HEK293 (cell line): ENCODE results near the gene MZB1.

Experiments used
- CTCF ChIP-seq: fragments of 450-650 bp; formaldehyde crosslinking; IDR thresholded peaks from 2 replicates; pipeline ENCODE4 v1.5.1; 2016; ENCODE audit warnings: missing biosample characterization, missing genetic modification characterization
- GLIS2 ChIP-seq: fragments of 450-650 bp; formaldehyde crosslinking; IDR thresholded peaks from 2 replicates; pipeline ENCODE4 v1.5.1; 2016; ENCODE audit warnings: missing biosample characterization, missing genetic modification characterization
- ZNF133 ChIP-seq: fragments of 450-650 bp; formaldehyde crosslinking; IDR thresholded peaks from 2 replicates; pipeline ENCODE4 v1.5.1; 2016; ENCODE audit warnings: missing biosample characterization, missing genetic modification characterization
- ZNF174 ChIP-seq: fragments of 450-650 bp; formaldehyde crosslinking; IDR thresholded peaks from 2 replicates; pipeline ENCODE4 v1.5.0; 2017; ENCODE audit warnings: missing biosample characterization, mild to moderate bottlenecking, missing genetic modification characterization
- ZNF184 ChIP-seq: fragments of 450-650 bp; IDR thresholded peaks from 2 replicates; pipeline ENCODE4 v1.5.1; 2018; ENCODE audit warnings: missing biosample characterization, mild to moderate bottlenecking, missing genetic modification characterization
- ZNF335 ChIP-seq: fragments of 450-650 bp; formaldehyde crosslinking; conservative IDR thresholded peaks from 2 replicates; pipeline ENCODE4 v1.5.1; 2016; ENCODE audit warnings: missing biosample characterization, missing genetic modification characterization
- ZNF362 ChIP-seq: fragments of 450-650 bp; formaldehyde crosslinking; IDR thresholded peaks from 2 replicates; pipeline ENCODE4 v1.5.1; 2016; ENCODE audit warnings: missing biosample characterization, missing genetic modification characterization
- ZNF629 ChIP-seq: fragments of 450-650 bp; formaldehyde crosslinking; IDR thresholded peaks from 2 replicates; pipeline ENCODE4 v1.5.1; 2017; ENCODE audit warnings: missing biosample characterization, missing genetic modification characterization

GRCh38 chr5:139394654-139395566, 5.2 kb upstream of the MZB1 start, which contains the start of gene PROB1:
- TF ChIP-seq ZNF133 (tag by site-specific recombination) = no peak
- no peak for TF ChIP-seq ZNF174
- no peak for TF ChIP-seq ZNF362
- TF ChIP-seq GLIS2 (tag by site-specific recombination) = no peak
- no peak for TF ChIP-seq CTCF (tag by site-specific recombination)
- no peak for TF ChIP-seq ZNF335 (tag by site-specific recombination)
- no peak for TF ChIP-seq ZNF629 (tag by site-specific recombination)
- TF ChIP-seq ZNF184 (tag by site-specific recombination) = no peak
